Effector memory CD4-positive, alpha-beta T cell (primary cell): Measurements from ENCODE around the gene ZNF511.

Source experiments
- DNase-seq, 3 donors: peaks; one replicate each; pipeline ENCODE4 v3.0.0-alpha.2; 2020
- H3K27ac ChIP-seq: 2 replicates; pipeline ENCODE4 v1.7.0; 2013; ENCODE audit warnings: mild to moderate bottlenecking, low read length, moderate library complexity; ENCODE audit not compliant: insufficient read depth, poor library complexity, severe bottlenecking
- H3K27me3 ChIP-seq: replicated peaks from 2 replicates; pipeline ENCODE4 v1.7.0; 2013; ENCODE audit warnings: mild to moderate bottlenecking, low read length; ENCODE audit not compliant: insufficient read depth, control insufficient read depth, poor library complexity, severe bottlenecking
- H3K36me3 ChIP-seq: 2 replicates; pipeline ENCODE4 v1.7.0; 2013; ENCODE audit warnings: mild to moderate bottlenecking, low read length, moderate library complexity; ENCODE audit not compliant: control insufficient read depth, insufficient read depth
- H3K4me1 ChIP-seq: 2 replicates; pipeline ENCODE4 v1.7.0; 2013; ENCODE audit warnings: low read length, mild to moderate bottlenecking; ENCODE audit not compliant: control insufficient read depth, insufficient read depth, poor library complexity, severe bottlenecking
- H3K4me3 ChIP-seq: 2 replicates; pipeline ENCODE4 v1.7.0; 2013; ENCODE audit warnings: low read length, low read depth, mild to moderate bottlenecking; ENCODE audit not compliant: insufficient read depth, poor library complexity, severe bottlenecking
- H3K9me3 ChIP-seq: 2 replicates; pipeline ENCODE4 v1.7.0; 2013; ENCODE audit warnings: mild to moderate bottlenecking, low read length, moderate library complexity; ENCODE audit not compliant: control insufficient read depth

ZNF511 gene

GRCh38 chr10:133274751-133275683 is 33.7 kb upstream of the ZNF511 start:
- DNase-seq, result peak; percentile 81 to 89 (median 82)
- H3K36me3 ChIP-seq, result peaks cover 38% of the 10 kb centered on the region
- no peaks in the 10 kb centered on the region for H3K9me3 ChIP-seq
- no peaks in the 10 kb centered on the region for H3K27me3 ChIP-seq
- H3K27ac ChIP-seq, result peak overlapping the region; percentile 96
- peak overlapping the region; percentile 85 for H3K4me3 ChIP-seq
- H3K4me1 ChIP-seq, result peaks cover 52% of the 10 kb centered on the region

GRCh38 chr10:133275684-133276092 is 33.0 kb upstream of the ZNF511 start:
- peaks cover 52% of the 10 kb centered on the region for H3K4me1 ChIP-seq
- H3K9me3 ChIP-seq, result no peaks in the 10 kb centered on the region
- DNase-seq, result peak in 1 of 3 donors; percentile 19
- no peaks in the 10 kb centered on the region for H3K27me3 ChIP-seq
- peak overlapping the region; percentile 85 for H3K4me3 ChIP-seq
- peaks cover 32% of the 10 kb centered on the region for H3K36me3 ChIP-seq
- H3K27ac ChIP-seq, result peak overlapping the region; percentile 96

- peak overlapping the region; percentile 85 for H3K4me3 ChIP-seq
- peaks cover 52% of the 10 kb centered on the region for H3K4me1 ChIP-seq
- DNase-seq, result no peak
- peaks cover 28% of the 10 kb centered on the region for H3K36me3 ChIP-seq
- H3K27me3 ChIP-seq, result no peaks in the 10 kb centered on the region
- no peaks in the 10 kb centered on the region for H3K9me3 ChIP-seq
- H3K27ac ChIP-seq, result peak overlapping the region; percentile 96
These were observed 32.6 kb upstream of the ZNF511 start for GRCh38 chr10:133276100-133276434.

- Histone ChIP-seq H3K4me1 (peaks cover 52% of the 10 kb centered on the region), H3K27me3 (no peaks in the 10 kb centered on the region), H3K9me3 (no peaks in the 10 kb centered on the region), H3K27ac (peak within 1 kb of the TSS; percentile 96), H3K4me3 (peak within 1 kb of the TSS; percentile 85), H3K36me3 (peaks cover 27% of the 10 kb centered on the region)
- DNase-seq, result peak; percentile 57 to 72 (median 59)
These were observed 32.1 kb upstream of the ZNF511 start, which contains the start of gene ADAM8 for GRCh38 chr10:133276435-133277201. Gene ADAM8, minus strand, starts transcription at chr10:133276868. Its CDS starts 51 bp downstream, at chr10:133276817.

- Histone ChIP-seq H3K4me1 (peaks cover 52% of the 10 kb centered on the region), H3K36me3 (peaks cover 26% of the 10 kb centered on the region), H3K27ac (peak overlapping the region; percentile 96), H3K9me3 (no peaks in the 10 kb centered on the region), H3K27me3 (no peaks in the 10 kb centered on the region), H3K4me3 (no peak overlapping the region)
- no peak for DNase-seq
These were observed 31.3 kb upstream of the ZNF511 start for GRCh38 chr10:133277277-133277992.

GRCh38 chr10:133277993-133278576 is 30.6 kb upstream of the ZNF511 start:
- H3K36me3 ChIP-seq, result peaks cover 26% of the 10 kb centered on the region
- H3K4me1 ChIP-seq, result peaks cover 52% of the 10 kb centered on the region
- no peaks in the 10 kb centered on the region for H3K27me3 ChIP-seq
- DNase-seq, result no peak
- H3K27ac ChIP-seq, result peak overlapping the region; percentile 96
- peak overlapping the region; percentile 17 for H3K4me3 ChIP-seq
- H3K9me3 ChIP-seq, result no peaks in the 10 kb centered on the region

GRCh38 chr10:133278577-133279265 is 30.0 kb upstream of the ZNF511 start:
- H3K27me3 ChIP-seq, result no peaks in the 10 kb centered on the region
- peak; percentile 62 to 72 (median 71) for DNase-seq
- peaks cover 50% of the 10 kb centered on the region for H3K4me1 ChIP-seq
- no peaks in the 10 kb centered on the region for H3K9me3 ChIP-seq
- peaks cover 26% of the 10 kb centered on the region for H3K36me3 ChIP-seq
- H3K27ac ChIP-seq, result peak overlapping the region; percentile 96
- peak overlapping the region; percentile 17 for H3K4me3 ChIP-seq

GRCh38 chr10:133279326-133280226 is 29.1 kb upstream of the ZNF511 start:
- Histone ChIP-seq H3K9me3 (no peaks in the 10 kb centered on the region), H3K4me3 (no peak overlapping the region), H3K27me3 (no peaks in the 10 kb centered on the region), H3K36me3 (peaks cover 31% of the 10 kb centered on the region), H3K4me1 (peaks cover 43% of the 10 kb centered on the region), H3K27ac (peak overlapping the region; percentile 96)
- no peak for DNase-seq
